ENCODE measurements around the gene SH3BP5L. TPM values are rescaled to one million over a fixed set of nuclear protein-coding genes. Genes with fewer than 3 reads are reported as not detected.
A peak's percentile ranks its signal among the peaks of the same experiment; 100 is the strongest.

Gene SH3BP5L
- total and polyA plus RNA-seq, 2 of the 13 experiments (the other 11 are each of a cell fraction or from before 2014, with no cell fraction given) = 10.3 to 14.9 TPM

GRCh38 chr1:248838357-248839167, 12.8 kb upstream of the SH3BP5L start (continued):
- TF ChIP-seq UBTF (CRISPR knock-in tag; IDR thresholded peaks at IDR 0.05) (peak; percentile 88), ZBTB38 (CRISPR knock-in tag; IDR thresholded peaks at IDR 0.05) (0 out of 2 replicates have a peak, but pooled peaks have one; percentile 13), AGO1 (IDR thresholded peaks at IDR 0.05; ENCODE audit: low read depth, low read length, poor library complexity, severe bottlenecking) (no peak), TEAD3 (CRISPR knock-in tag; optimal IDR thresholded peaks at IDR 0.05; ENCODE audit: borderline replicate concordance) (peak; percentile 69), ZSCAN12 (CRISPR knock-in tag; IDR thresholded peaks at IDR 0.05) (0 out of 2 replicates have a peak, but pooled peaks have one; percentile 11), KMT2A (CRISPR knock-in tag; IDR thresholded peaks at IDR 0.05) (no peak; the same call in 1 of the 2 replicates), THAP11 (CRISPR knock-in tag; IDR thresholded peaks at IDR 0.05) (peak; percentile 70), ZKSCAN1 (IDR thresholded peaks at IDR 0.05; ENCODE audit: low read length) (no peak), KDM2A (CRISPR knock-in tag; IDR thresholded peaks at IDR 0.05; ENCODE audit: borderline replicate concordance, low read depth) (peak; percentile 49; the same call in 1 of the 2 replicates), PRDM15 (CRISPR knock-in tag; IDR thresholded peaks at IDR 0.05) (0 out of 2 replicates have a peak, but pooled peaks have one; percentile 22), MTA3 (CRISPR knock-in tag; IDR thresholded peaks at IDR 0.05) (no peak), ARHGAP35 (CRISPR knock-in tag; IDR thresholded peaks at IDR 0.05; ENCODE audit: borderline replicate concordance) (0 out of 2 replicates have a peak, but pooled peaks have one; percentile 30), KLF6 (CRISPR knock-in tag; IDR thresholded peaks at IDR 0.05) (peak; percentile 13; the same call in 1 of the 2 replicates), NFATC3 (CRISPR knock-in tag; IDR thresholded peaks at IDR 0.05) (no peak), ZNF768 (CRISPR knock-in tag; IDR thresholded peaks at IDR 0.05) (peak; percentile 65), KLF15 (CRISPR knock-in tag; IDR thresholded peaks at IDR 0.05; ENCODE audit: borderline replicate concordance) (0 out of 2 replicates have a peak, but pooled peaks have one; percentile 9), KDM3A (CRISPR knock-in tag; IDR thresholded peaks at IDR 0.05; ENCODE audit: low read depth) (peak; percentile 43; the same call in 1 of the 2 replicates), ARID5B (CRISPR knock-in tag; IDR thresholded peaks at IDR 0.05) (no peak), ZNF547 (CRISPR knock-in tag; IDR thresholded peaks at IDR 0.05) (peak; percentile 57; the same call in 1 of the 2 replicates)
